Skeletal muscle tissue (tissue), 4 donors: ENCODE data around the gene IL3. TPM values are rescaled to one million over a fixed set of nuclear protein-coding genes. Genes with fewer than 3 reads are reported as not detected.

Experiments
- H3K27ac ChIP-seq: one replicate; pipeline ENCODE4 v1.7.0; 2013; ENCODE audit warnings: mild to moderate bottlenecking, low read depth, low read length, inconsistent platforms
- H3K27me3 ChIP-seq, 3 donors: one replicate each; pipeline ENCODE4 v1.7.0; 2013; ENCODE audit warnings: low read length in 3 of 3; ENCODE audit not compliant: control insufficient read depth in 3 of 3, insufficient read depth in 3 of 3
- H3K36me3 ChIP-seq, 3 donors: one replicate each; pipeline ENCODE4 v1.7.0; 2013; ENCODE audit warnings: low read length in 3 of 3; ENCODE audit not compliant: control insufficient read depth in 3 of 3, insufficient read depth in 3 of 3
- H3K4me1 ChIP-seq, 3 donors: one replicate each; pipeline ENCODE4 v1.7.0; 2013; ENCODE audit warnings: low read length in 3 of 3, mild to moderate bottlenecking in 3 of 3; ENCODE audit not compliant: control insufficient read depth in 3 of 3, insufficient read depth in 3 of 3
- H3K4me3 ChIP-seq, 3 donors: one replicate each; pipeline ENCODE4 v1.7.0; 2013; ENCODE audit warnings: low read length in 3 of 3
- H3K9ac ChIP-seq, 3 donors: one replicate each; pipeline ENCODE4 v1.7.0; 2013; ENCODE audit warnings: low read length in 3 of 3, mild to moderate bottlenecking in 3 of 3, moderate library complexity in 2 of 3, low read depth in 1 of 3
- H3K9me3 ChIP-seq, 3 donors: one replicate each; pipeline ENCODE4 v1.7.0; 2013; ENCODE audit warnings: low read length in 3 of 3; ENCODE audit not compliant: control insufficient read depth in 3 of 3
- total RNA-seq: library from RNA; depleted of rRNA; stranded (reverse); fragments of >200 nt; gene quantifications from one replicate; pipeline ENCODE4 v1.2.3, GENCODE V29; 2014
- donor health status: Osteomylitis.

The IL3 gene
- total RNA-seq, 1 donor from 2014 or later, result not detected

GRCh38 chr5:132071338-132071707 lies 10.9 kb downstream of the IL3 start:
- no peaks in the 10 kb centered on the region for H3K36me3 ChIP-seq
- peaks cover 0 to 3% (median 0%) of the 10 kb centered on the region in 3 donors for H3K4me1 ChIP-seq
- no peak overlapping the region for H3K27ac ChIP-seq
- no peaks in the 10 kb centered on the region for H3K9me3 ChIP-seq
- H3K27me3 ChIP-seq, result no peaks in the 10 kb centered on the region
- H3K4me3 ChIP-seq, result no peak overlapping the region
- H3K9ac ChIP-seq, result no peak overlapping the region

DNA sequence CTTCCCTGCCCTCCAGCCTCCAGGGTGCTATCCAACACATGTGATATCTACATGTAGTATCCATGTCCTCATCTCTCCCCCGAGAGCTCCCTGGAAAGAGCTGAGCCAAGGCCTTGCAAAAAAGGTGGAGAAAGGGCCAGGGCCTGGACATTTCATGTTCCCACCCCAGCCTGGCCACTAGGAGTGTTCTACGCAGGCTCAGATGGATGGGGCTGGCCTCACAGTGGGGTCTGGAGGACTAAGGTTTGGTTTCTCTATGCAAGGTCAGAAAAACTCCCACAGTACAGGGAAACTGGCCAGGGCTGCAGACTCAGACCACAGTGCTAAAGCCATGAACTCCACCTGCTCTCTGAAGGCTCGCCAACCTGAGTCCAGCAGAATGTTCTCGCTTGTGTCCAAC lies 11.6 kb downstream of the IL3 start:
- H3K4me3 ChIP-seq, result no peak overlapping the region
- H3K27me3 ChIP-seq, result no peaks in the 10 kb centered on the region
- H3K27ac ChIP-seq, result no peak overlapping the region

GRCh38 chr5:132072528-132072927 lies 12.1 kb downstream of the IL3 start:
- Histone ChIP-seq H3K36me3 (no peaks in the 10 kb centered on the region), H3K9ac (no peak overlapping the region), H3K27me3 (no peaks in the 10 kb centered on the region), H3K9me3 (no peaks in the 10 kb centered on the region), H3K4me3 (no peak overlapping the region), H3K27ac (no peak overlapping the region), H3K4me1 (peaks cover 0 to 3% (median 0%) of the 10 kb centered on the region in 3 donors)

More for the DNA sequence above, 11.6 kb downstream of the IL3 start:
- Histone ChIP-seq H3K36me3 (no peaks in the 10 kb centered on the region), H3K9ac (no peak overlapping the region), H3K4me1 (peaks cover 0 to 3% (median 0%) of the 10 kb centered on the region in 3 donors), H3K9me3 (no peaks in the 10 kb centered on the region)

GRCh38 chr5:132073231-132074013 lies 13.0 kb downstream of the IL3 start, which contains the start of gene CSF2:
TSS of gene CSF2 (plus strand) at chr5:132073789. CDS start at chr5:132073824, 35 bp downstream.
- Histone ChIP-seq H3K36me3 (no peaks in the 10 kb centered on the region), H3K27ac (no peak within 1 kb of the TSS), H3K27me3 (no peaks in the 10 kb centered on the region), H3K4me3 (no peak within 1 kb of the TSS), H3K9me3 (no peaks in the 10 kb centered on the region), H3K9ac (no peak within 1 kb of the TSS), H3K4me1 (peaks cover 0 to 3% (median 0%) of the 10 kb centered on the region in 3 donors)

GRCh38 chr5:132074091-132074771 lies 13.8 kb downstream of the IL3 start:
- H3K27ac ChIP-seq, result no peak overlapping the region
- H3K4me3 ChIP-seq, result no peak overlapping the region
- H3K36me3 ChIP-seq, result no peaks in the 10 kb centered on the region
- no peak overlapping the region for H3K9ac ChIP-seq
- H3K9me3 ChIP-seq, result no peaks in the 10 kb centered on the region
- peaks cover 0 to 3% (median 0%) of the 10 kb centered on the region in 3 donors for H3K4me1 ChIP-seq
- no peaks in the 10 kb centered on the region for H3K27me3 ChIP-seq

DNA sequence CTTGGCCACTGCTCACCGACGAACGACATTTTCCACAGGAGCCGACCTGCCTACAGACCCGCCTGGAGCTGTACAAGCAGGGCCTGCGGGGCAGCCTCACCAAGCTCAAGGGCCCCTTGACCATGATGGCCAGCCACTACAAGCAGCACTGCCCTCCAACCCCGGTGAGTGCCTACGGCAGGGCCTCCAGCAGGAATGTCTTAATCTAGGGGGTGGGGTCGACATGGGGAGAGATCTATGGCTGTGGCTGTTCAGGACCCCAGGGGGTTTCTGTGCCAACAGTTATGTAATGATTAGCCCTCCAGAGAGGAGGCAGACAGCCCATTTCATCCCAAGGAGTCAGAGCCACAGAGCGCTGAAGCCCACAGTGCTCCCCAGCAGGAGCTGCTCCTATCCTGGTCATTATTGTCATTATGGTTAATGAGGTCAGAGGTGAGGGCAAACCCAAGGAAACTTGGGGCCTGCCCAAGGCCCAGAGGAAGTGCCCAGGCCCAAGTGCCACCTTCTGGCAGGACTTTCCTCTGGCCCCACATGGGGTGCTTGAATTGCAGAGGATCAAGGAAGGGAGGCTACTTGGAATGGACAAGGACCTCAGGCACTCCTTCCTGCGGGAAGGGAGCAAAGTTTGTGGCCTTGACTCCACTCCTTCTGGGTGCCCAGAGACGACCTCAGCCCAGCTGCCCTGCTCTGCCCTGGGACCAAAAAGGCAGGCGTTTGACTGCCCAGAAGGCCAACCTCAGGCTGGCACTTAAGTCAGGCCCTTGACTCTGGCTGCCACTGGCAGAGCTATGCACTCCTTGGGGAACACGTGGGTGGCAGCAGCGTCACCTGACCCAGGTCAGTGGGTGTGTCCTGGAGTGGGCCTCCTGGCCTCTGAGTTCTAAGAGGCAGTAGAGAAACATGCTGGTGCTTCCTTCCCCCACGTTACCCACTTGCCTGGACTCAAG lies 14.6 kb downstream of the IL3 start:
- peaks cover 0 to 3% (median 0%) of the 10 kb centered on the region in 3 donors for H3K4me1 ChIP-seq
- H3K9me3 ChIP-seq, result no peaks in the 10 kb centered on the region
- H3K27me3 ChIP-seq, result no peaks in the 10 kb centered on the region
- no peak overlapping the region for H3K4me3 ChIP-seq
- H3K27ac ChIP-seq, result no peak overlapping the region
- no peaks in the 10 kb centered on the region for H3K36me3 ChIP-seq
- no peak overlapping the region for H3K9ac ChIP-seq

GRCh38 chr5:132075719-132076077 lies 15.2 kb downstream of the IL3 start:
- Histone ChIP-seq H3K27me3 (no peaks in the 10 kb centered on the region), H3K27ac (no peak overlapping the region), H3K9me3 (no peaks in the 10 kb centered on the region), H3K9ac (no peak overlapping the region), H3K4me1 (no peaks in the 10 kb centered on the region), H3K36me3 (no peaks in the 10 kb centered on the region), H3K4me3 (no peak overlapping the region)

GRCh38 chr5:132076202-132076830 lies 15.9 kb downstream of the IL3 start:
- Histone ChIP-seq H3K4me1 (no peaks in the 10 kb centered on the region), H3K36me3 (no peaks in the 10 kb centered on the region), H3K27me3 (no peaks in the 10 kb centered on the region)

GRCh38 chr5:132076983-132077382 lies 16.5 kb downstream of the IL3 start:
- no peaks in the 10 kb centered on the region for H3K9me3 ChIP-seq
- no peak overlapping the region for H3K4me3 ChIP-seq
- no peak overlapping the region for H3K27ac ChIP-seq
- H3K27me3 ChIP-seq, result no peaks in the 10 kb centered on the region
- H3K36me3 ChIP-seq, result no peaks in the 10 kb centered on the region
- H3K9ac ChIP-seq, result no peak overlapping the region
- no peaks in the 10 kb centered on the region for H3K4me1 ChIP-seq

More at GRCh38 chr5:132076202-132076830, 15.9 kb downstream of the IL3 start:
- no peak overlapping the region for H3K27ac ChIP-seq
- H3K9me3 ChIP-seq, result no peaks in the 10 kb centered on the region
- no peak overlapping the region for H3K4me3 ChIP-seq
- no peak overlapping the region for H3K9ac ChIP-seq
